Gastroesophageal sphincter (tissue), 3 donors: ENCODE data around the gene AQP10.

Source experiments
- CTCF ChIP-seq, 4 experiments: fragments of 200-600 bp in 2 of 4; fragments of 450-650 bp in 2 of 4; sonication (generic) in 1 of 4; IDR thresholded peaks; one replicate each; pipeline ENCODE4 v1.5.1; 2017 to 2019; ENCODE audit warnings: antibody characterized with exemption in 4 of 4, mild to moderate bottlenecking in 2 of 4, moderate library complexity in 2 of 4
- EP300 ChIP-seq: sonication (generic); formaldehyde crosslinking; IDR thresholded peaks from one replicate; pipeline ENCODE4 v1.6.1; 2017; ENCODE audit warnings: antibody characterized with exemption, mild to moderate bottlenecking
- POLR2A ChIP-seq, 2 donors: fragments of 450-650 bp; IDR thresholded peaks; one replicate each; pipeline ENCODE4 v1.6.1; 2017; ENCODE audit warnings: antibody characterized with exemption in 2 of 2, mild to moderate bottlenecking in 2 of 2, moderate library complexity in 1 of 2
- POLR2AphosphoS5 ChIP-seq: sonication (generic); formaldehyde crosslinking; IDR thresholded peaks from one replicate; pipeline ENCODE4 v1.6.1; 2017; ENCODE audit warnings: antibody characterized with exemption

GRCh38 chr1:154313066-154313356, 7.9 kb upstream of the AQP10 start:
- TF ChIP-seq POLR2A (IDR thresholded peaks at IDR 0.05) (no peak), CTCF (IDR thresholded peaks at IDR 0.05) (no peak), POLR2AphosphoS5 (no peak), EP300 (no peak)
